Measurements from ENCODE around the gene AMD1. TPM values are rescaled to one million over a fixed set of nuclear protein-coding genes. Genes with fewer than 3 reads are reported as not detected.

AMD1 gene
- total and polyA plus RNA-seq, 10 of the 15 experiments (the other 5 are each of a cell fraction or from before 2014, with no cell fraction given), result 58.2 to 116 (median 79.3) TPM

DNA sequence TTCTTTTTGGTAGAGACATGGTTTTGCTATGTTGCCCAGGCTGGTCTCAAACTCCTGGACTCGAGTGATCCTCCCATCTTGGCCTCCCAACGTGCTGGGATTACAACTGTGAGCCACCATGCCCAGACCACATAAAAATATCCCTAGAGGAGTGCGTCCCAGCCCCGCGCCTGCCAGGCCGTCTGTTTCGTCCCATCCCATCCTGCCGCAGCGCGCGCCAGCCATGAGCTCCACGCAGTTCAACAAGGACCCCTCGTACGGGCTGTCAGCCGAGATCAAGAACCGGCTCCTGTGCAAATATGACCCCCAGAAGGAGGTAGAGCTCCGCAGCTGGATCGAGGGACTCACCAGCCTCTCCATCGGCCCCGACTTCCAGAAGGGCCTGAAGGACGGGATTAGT lies 16.6 kb upstream of the AMD1 start (continued):
- TF ChIP-seq SUPT20H (IDR thresholded peaks at IDR 0.05; ENCODE audit: borderline replicate concordance, control insufficient read depth, low read depth, low read length) (no peak), RFX5 (IDR thresholded peaks at IDR 0.05; ENCODE audit: low read depth, low read length) (no peak), CBFB (IDR thresholded peaks at IDR 0.05; ENCODE audit: low read depth) (no peak)
- TF ChIP-seq, protein P1, sequence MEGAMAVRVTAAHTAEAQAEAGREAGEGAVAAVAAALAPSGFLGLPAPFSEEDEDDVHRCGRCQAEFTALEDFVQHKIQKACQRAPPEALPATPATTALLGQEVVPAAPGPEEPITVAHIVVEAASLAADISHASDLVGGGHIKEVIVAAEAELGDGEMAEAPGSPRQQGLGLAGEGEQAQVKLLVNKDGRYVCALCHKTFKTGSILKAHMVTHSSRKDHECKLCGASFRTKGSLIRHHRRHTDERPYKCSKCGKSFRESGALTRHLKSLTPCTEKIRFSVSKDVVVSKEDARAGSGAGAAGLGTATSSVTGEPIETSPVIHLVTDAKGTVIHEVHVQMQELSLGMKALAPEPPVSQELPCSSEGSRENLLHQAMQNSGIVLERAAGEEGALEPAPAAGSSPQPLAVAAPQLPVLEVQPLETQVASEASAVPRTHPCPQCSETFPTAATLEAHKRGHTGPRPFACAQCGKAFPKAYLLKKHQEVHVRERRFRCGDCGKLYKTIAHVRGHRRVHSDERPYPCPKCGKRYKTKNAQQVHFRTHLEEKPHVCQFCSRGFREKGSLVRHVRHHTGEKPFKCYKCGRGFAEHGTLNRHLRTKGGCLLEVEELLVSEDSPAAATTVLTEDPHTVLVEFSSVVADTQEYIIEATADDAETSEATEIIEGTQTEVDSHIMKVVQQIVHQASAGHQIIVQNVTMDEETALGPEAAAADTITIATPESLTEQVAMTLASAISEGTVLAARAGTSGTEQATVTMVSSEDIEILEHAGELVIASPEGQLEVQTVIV (IDR thresholded peaks at IDR 0.05; ENCODE audit: borderline replicate concordance, partially characterized antibody), result no peak

DNA sequence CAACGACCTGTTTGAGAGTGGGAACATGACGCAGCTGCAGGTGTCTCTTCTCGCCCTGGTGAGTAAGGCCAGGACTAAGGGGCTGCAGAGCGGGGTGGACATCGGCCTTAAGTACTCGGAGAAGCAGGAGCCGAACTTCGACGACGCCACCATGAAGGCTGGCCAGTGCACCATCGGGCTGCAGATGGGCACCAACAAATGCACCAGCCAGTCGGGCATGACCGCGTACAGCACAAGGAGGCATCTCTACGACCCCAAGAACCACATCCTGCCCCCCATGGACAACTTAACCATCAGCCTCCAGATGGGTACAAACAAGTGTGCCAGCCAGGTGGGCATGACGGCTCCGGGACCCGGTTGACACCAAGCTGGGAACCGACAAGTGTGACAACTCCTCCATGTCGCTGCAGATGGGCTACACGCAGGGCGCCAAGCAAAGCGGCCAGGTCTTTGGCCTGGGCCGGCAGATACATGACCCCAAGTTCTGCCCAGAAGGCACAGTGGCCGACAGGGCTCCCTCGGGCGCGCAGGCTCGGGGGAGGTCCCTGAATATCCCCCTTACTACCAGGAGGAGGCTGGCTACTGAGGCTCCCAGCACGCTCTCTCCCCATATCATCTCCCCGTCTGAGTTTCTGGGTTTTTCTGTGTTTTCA lies 15.9 kb upstream of the AMD1 start:
- H3K27ac ChIP-seq (ENCODE audit: control insufficient read depth, insufficient read depth), result no peak overlapping the region
- no peaks in the 10 kb centered on the region for H3K27me3 ChIP-seq (replicated peaks in 1 of 2; ENCODE audit: control insufficient read depth in 2 of 2, insufficient read depth in 2 of 2, low read length in 1 of 2)
- H3K36me3 ChIP-seq (ENCODE audit: control insufficient read depth in 2 of 2, insufficient read depth in 2 of 2, low read length in 1 of 2), result no peaks in the 10 kb centered on the region
- H3K4me1 ChIP-seq (ENCODE audit: control insufficient read depth, insufficient read depth, low read length), result peaks cover 8% of the 10 kb centered on the region
- in situ Hi-C loops (cut with MboI), result no loop called here
- H4K20me1 ChIP-seq (ENCODE audit: control insufficient read depth, insufficient read depth), result no peaks in the 10 kb centered on the region
- ATAC-seq (no peak), DNase-seq (ENCODE audit: low read depth, low spot score) (no peak), FAIRE-seq (no peak)
- ChIA-PET SMC1A (ENCODE audit: uncharacterized antibody, unreplicated experiment) (no interaction called here), CTCF (interaction anchor here (1.0 kb wide), 1 partner anchor 20 kb away, joined by 3 read pairs; no protein-coding TSS in a partner anchor), POLR2A (no interaction called here), RAD21 (ENCODE audit: unreplicated experiment) (no interaction called here)
- no peak overlapping the region for H3K4me3 ChIP-seq
- intact Hi-C loops (cut with micrococcal nuclease; ENCODE audit: unreplicated experiment), result no loop called here
- 88% methylated on average over 30 of the region's 31 CpGs for WGBS (ENCODE audit: insufficient coverage, insufficient replicate concordance, low lambda C conversion rate, missing lambda C conversion rate)
- peak overlapping the region; percentile 83 for H2AFZ ChIP-seq (ENCODE audit: control insufficient read depth, low read depth, low read length)
- H3K4me2 ChIP-seq (ENCODE audit: control insufficient read depth, insufficient read depth), result no peak overlapping the region
- H3K9ac ChIP-seq (ENCODE audit: control insufficient read depth, insufficient read depth, low read length), result no peak overlapping the region
- H3K79me2 ChIP-seq (ENCODE audit: control insufficient read depth, insufficient read depth, low read length), result no peaks in the 10 kb centered on the region
- H3K9me3 ChIP-seq (replicated peaks; ENCODE audit: control insufficient read depth, insufficient read depth, low read length), result no peaks in the 10 kb centered on the region; the same call in 2 of the 3 replicates
- BruUV-seq (replicated peaks), result no TSS peak
- TF ChIP-seq TCF3 (IDR thresholded peaks at IDR 0.05; ENCODE audit: borderline replicate concordance, insufficient read depth, low read depth, low read length) (no peak), SUPT20H (IDR thresholded peaks at IDR 0.05; ENCODE audit: borderline replicate concordance, control insufficient read depth, low read depth, low read length) (no peak), MYB (IDR thresholded peaks at IDR 0.05; ENCODE audit: borderline replicate concordance, low read depth, low read length) (no peak), DPF2 (IDR thresholded peaks at IDR 0.05) (no peak), LARP7 (IDR thresholded peaks at IDR 0.05) (no peak), FOS (IDR thresholded peaks at IDR 0.05; ENCODE audit: borderline replicate concordance, extremely low read depth, insufficient read length) (no peak), POLR2AphosphoS5 (IDR thresholded peaks at IDR 0.05; ENCODE audit: low read length) (no peak), BACH1 (IDR thresholded peaks at IDR 0.05; ENCODE audit: borderline replicate concordance) (no peak), PAX5 (IDR thresholded peaks at IDR 0.05; ENCODE audit: borderline replicate concordance, low read depth, low read length) (no peak), SIX5 (IDR thresholded peaks at IDR 0.05; ENCODE audit: low read depth, low read length, severe bottlenecking) (no peak), TCF12 (IDR thresholded peaks at IDR 0.05; ENCODE audit: low read depth, low read length) (no peak)
- TF ChIP-seq, protein P2, sequence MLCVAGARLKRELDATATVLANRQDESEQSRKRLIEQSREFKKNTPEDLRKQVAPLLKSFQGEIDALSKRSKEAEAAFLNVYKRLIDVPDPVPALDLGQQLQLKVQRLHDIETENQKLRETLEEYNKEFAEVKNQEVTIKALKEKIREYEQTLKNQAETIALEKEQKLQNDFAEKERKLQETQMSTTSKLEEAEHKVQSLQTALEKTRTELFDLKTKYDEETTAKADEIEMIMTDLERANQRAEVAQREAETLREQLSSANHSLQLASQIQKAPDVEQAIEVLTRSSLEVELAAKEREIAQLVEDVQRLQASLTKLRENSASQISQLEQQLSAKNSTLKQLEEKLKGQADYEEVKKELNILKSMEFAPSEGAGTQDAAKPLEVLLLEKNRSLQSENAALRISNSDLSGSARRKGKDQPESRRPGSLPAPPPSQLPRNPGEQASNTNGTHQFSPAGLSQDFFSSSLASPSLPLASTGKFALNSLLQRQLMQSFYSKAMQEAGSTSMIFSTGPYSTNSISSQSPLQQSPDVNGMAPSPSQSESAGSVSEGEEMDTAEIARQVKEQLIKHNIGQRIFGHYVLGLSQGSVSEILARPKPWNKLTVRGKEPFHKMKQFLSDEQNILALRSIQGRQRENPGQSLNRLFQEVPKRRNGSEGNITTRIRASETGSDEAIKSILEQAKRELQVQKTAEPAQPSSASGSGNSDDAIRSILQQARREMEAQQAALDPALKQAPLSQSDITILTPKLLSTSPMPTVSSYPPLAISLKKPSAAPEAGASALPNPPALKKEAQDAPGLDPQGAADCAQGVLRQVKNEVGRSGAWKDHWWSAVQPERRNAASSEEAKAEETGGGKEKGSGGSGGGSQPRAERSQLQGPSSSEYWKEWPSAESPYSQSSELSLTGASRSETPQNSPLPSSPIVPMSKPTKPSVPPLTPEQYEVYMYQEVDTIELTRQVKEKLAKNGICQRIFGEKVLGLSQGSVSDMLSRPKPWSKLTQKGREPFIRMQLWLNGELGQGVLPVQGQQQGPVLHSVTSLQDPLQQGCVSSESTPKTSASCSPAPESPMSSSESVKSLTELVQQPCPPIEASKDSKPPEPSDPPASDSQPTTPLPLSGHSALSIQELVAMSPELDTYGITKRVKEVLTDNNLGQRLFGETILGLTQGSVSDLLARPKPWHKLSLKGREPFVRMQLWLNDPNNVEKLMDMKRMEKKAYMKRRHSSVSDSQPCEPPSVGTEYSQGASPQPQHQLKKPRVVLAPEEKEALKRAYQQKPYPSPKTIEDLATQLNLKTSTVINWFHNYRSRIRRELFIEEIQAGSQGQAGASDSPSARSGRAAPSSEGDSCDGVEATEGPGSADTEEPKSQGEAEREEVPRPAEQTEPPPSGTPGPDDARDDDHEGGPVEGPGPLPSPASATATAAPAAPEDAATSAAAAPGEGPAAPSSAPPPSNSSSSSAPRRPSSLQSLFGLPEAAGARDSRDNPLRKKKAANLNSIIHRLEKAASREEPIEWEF (IDR thresholded peaks at IDR 0.05; ENCODE audit: insufficient replicate concordance, low read depth, low read length), result no peak

Data from GM12878 (cell line).